Measurements from ENCODE around the gene ABT1. TPM values are rescaled to one million over a fixed set of nuclear protein-coding genes. Genes with fewer than 3 reads are reported as not detected.

The ABT1 gene
- total RNA-seq, 2 donors from 2014 or later, result 15.7 to 19.7 TPM

DNA sequence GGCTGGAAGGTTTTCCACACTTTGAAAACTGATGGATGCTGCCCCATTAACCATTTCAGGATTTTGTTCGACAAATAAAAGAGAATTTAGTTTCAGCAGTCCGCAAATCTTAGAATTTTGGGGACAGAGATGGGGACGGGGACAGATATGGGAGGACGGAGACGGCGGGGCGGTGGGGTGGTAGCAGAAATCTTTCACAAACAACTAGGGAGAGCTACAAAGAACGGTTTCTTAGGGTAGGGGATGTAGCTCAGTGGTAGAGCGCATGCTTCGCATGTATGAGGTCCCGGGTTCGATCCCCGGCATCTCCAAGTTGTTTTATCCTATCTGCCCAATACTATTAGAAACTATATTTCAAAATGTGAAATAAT is 43.5 kb upstream of the ABT1 start:
- intact Hi-C loops (cut with DNase I), result loop anchor here (2.0 to 10.0 kb wide), 2 partner anchors 32 to 922 kb away; partner anchors contain the start of gene ZNF184
- H3K27ac ChIP-seq, result peak overlapping the region; percentile 61 to 71
- DNase-seq (ENCODE audit: low spot score), result peak; percentile 67
- no peaks in the 10 kb centered on the region for H3K9me3 ChIP-seq
- 2% methylated on average over 13 of the region's 13 CpGs for WGBS
- TF ChIP-seq POLR2A (IDR thresholded peaks at IDR 0.05) (no peak), POLR2AphosphoS5 (IDR thresholded peaks at IDR 0.05) (peak; percentile 54)
- TF ChIP-seq, protein P1, sequence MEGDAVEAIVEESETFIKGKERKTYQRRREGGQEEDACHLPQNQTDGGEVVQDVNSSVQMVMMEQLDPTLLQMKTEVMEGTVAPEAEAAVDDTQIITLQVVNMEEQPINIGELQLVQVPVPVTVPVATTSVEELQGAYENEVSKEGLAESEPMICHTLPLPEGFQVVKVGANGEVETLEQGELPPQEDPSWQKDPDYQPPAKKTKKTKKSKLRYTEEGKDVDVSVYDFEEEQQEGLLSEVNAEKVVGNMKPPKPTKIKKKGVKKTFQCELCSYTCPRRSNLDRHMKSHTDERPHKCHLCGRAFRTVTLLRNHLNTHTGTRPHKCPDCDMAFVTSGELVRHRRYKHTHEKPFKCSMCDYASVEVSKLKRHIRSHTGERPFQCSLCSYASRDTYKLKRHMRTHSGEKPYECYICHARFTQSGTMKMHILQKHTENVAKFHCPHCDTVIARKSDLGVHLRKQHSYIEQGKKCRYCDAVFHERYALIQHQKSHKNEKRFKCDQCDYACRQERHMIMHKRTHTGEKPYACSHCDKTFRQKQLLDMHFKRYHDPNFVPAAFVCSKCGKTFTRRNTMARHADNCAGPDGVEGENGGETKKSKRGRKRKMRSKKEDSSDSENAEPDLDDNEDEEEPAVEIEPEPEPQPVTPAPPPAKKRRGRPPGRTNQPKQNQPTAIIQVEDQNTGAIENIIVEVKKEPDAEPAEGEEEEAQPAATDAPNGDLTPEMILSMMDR (IDR thresholded peaks at IDR 0.05), result peak in 1 of 4 experiments; percentile 4
- no peaks in the 10 kb centered on the region for H3K4me1 ChIP-seq (replicated peaks)
- H3K4me3 ChIP-seq, result peak overlapping the region; percentile 30 to 31
- H3K27me3 ChIP-seq (replicated peaks; ENCODE audit: insufficient read depth), result no peaks in the 10 kb centered on the region
- no peaks in the 10 kb centered on the region for H3K36me3 ChIP-seq

DNA sequence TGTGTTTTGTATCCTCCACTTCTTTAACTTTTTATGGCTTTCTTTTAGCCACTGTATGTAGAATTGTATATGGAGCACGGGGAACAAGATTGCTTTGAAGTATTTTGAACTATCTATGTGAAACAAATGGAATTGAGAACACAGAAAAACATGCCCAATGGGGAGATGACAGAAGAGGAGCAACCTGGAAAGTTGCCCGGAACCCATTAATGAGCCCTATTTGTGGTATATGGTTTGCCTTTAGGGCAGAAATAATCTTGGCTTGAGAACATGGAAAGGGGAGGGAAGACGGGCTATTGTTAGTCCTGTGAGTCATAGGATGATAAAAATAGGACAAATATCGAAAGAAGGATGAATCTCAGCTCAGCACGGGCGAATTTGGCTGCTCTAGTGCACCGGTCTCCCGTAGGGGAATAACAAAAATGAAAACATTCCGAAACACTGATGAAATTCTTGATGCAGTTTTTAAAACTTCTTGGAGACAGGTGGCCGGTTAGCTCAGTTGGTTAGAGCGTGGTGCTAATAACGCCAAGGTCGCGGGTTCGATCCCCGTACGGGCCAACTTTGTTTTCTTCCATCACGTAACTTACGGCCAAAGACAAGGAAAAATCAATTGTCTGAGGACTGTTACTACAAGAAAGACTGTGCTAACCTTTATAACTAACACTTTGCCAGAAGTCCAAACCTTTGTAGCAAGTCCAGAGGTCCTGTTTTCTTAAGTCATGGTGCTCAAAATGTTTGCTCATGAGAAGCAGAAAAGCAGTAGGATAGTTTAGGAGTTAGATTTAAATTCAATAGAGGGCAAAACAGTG is 42.9 kb upstream of the ABT1 start:
- no peaks in the 10 kb centered on the region for H3K4me1 ChIP-seq (replicated peaks)
- DNase-seq (ENCODE audit: low spot score), result peak; percentile 70
- 0% methylated on average over 19 of the region's 19 CpGs for WGBS
- peak overlapping the region; percentile 61 to 71 for H3K27ac ChIP-seq
- intact Hi-C loops (cut with DNase I), result loop anchor here (2.0 to 10.0 kb wide), 2 partner anchors 33 to 921 kb away; partner anchors contain the start of gene ZNF184
- H3K4me3 ChIP-seq, result peak overlapping the region; percentile 30 to 31
- TF ChIP-seq POLR2A (IDR thresholded peaks at IDR 0.05) (no peak), POLR2AphosphoS5 (IDR thresholded peaks at IDR 0.05) (peak; percentile 82)
- TF ChIP-seq, protein P1 (IDR thresholded peaks at IDR 0.05), result no peak
- no peaks in the 10 kb centered on the region for H3K9me3 ChIP-seq
- H3K36me3 ChIP-seq, result no peaks in the 10 kb centered on the region
- H3K27me3 ChIP-seq (replicated peaks; ENCODE audit: insufficient read depth), result no peaks in the 10 kb centered on the region

DNA sequence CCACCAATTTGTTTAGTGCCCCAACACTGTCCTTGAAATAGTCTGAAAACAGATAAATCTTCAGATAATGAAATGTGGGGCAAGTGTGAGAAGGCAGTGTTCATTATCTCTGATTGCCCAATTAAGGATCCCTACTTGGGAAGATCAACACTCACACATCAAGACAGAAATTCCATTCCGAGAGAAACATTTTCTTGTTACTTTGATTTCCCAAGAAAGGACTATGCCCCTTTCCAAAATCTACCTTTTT is 42.4 kb upstream of the ABT1 start:
- intact Hi-C loops (cut with DNase I), result loop anchor here (10.0 kb wide), 1 partner anchor 920 kb away; the partner anchor contains the start of gene ZNF184
- H3K9me3 ChIP-seq, result no peaks in the 10 kb centered on the region
- H3K27me3 ChIP-seq (replicated peaks; ENCODE audit: insufficient read depth), result no peaks in the 10 kb centered on the region
- no peak for DNase-seq (ENCODE audit: low spot score)
- TF ChIP-seq POLR2AphosphoS5 (IDR thresholded peaks at IDR 0.05) (no peak), POLR2A (IDR thresholded peaks at IDR 0.05) (no peak)
- TF ChIP-seq, protein P1 (IDR thresholded peaks at IDR 0.05), result no peak
- WGBS, result 5% methylated on average over 1 of the region's 1 CpG
- H3K4me1 ChIP-seq (replicated peaks), result no peaks in the 10 kb centered on the region
- H3K36me3 ChIP-seq, result no peaks in the 10 kb centered on the region
- H3K27ac ChIP-seq, result peak overlapping the region; percentile 61 to 71
- H3K4me3 ChIP-seq, result peak overlapping the region in 1 of 2 donors; percentile 2

DNA sequence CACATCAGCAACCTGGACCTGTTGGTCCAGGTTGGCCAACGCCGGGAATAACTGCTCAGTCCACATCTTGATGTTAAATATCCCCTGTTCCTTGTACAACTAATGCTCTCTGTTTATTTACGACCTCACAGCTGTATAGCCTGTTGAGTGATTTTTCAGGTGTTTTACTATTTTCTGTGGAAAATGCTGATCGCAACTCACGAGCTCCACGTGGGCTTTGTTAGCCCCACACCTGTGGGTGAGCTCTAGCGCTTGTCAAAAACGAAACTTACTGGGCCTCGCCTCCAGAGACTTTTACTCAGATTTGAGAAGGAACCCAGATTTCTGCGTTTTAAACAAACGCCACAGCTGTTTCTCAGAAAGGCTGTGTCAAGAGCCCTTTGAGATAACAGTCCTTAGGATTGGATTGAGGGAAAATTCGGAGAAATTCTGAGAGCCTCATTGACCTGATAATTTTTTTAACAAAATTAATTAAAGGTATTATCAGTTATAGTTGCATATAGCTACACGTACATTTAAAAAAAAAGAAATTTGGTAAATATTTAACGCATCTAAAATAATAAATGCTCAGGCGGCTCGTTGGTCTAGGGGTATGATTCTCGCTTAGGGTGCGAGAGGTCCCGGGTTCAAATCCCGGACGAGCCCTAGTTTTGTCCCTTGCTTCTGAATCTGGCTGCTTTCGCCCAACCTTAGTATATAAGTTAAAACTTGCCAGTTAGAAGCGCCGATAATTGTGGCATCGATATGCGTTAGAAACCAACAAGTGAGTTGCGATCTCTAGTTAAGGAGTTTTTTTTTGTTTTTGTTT is 41.9 kb upstream of the ABT1 start:
- H3K27ac ChIP-seq, result peak overlapping the region; percentile 5 to 71
- no peaks in the 10 kb centered on the region for H3K4me1 ChIP-seq (replicated peaks)
- intact Hi-C loops (cut with DNase I), result loop anchor here (10.0 kb wide), 1 partner anchor 920 kb away; the partner anchor contains the start of gene ZNF184
- no peaks in the 10 kb centered on the region for H3K36me3 ChIP-seq
- no peak for DNase-seq (ENCODE audit: low spot score)
- 19% methylated on average over 27 of the region's 27 CpGs for WGBS
- no peaks in the 10 kb centered on the region for H3K27me3 ChIP-seq (replicated peaks; ENCODE audit: insufficient read depth)
- H3K4me3 ChIP-seq, result peak overlapping the region in 1 of 2 donors; percentile 2
- no peaks in the 10 kb centered on the region for H3K9me3 ChIP-seq
- TF ChIP-seq, protein P1 (IDR thresholded peaks at IDR 0.05), result no peak
- no peak for TF ChIP-seq POLR2AphosphoS5 (IDR thresholded peaks at IDR 0.05)
- TF ChIP-seq POLR2A (IDR thresholded peaks at IDR 0.05), result no peak

Measured in prostate gland (tissue), 2 donors.